ENCODE data around the gene HCK.

HCK gene

GRCh38 chr20:32144898-32145662 is 93.0 kb downstream of the HCK start:
- H3K4me3 ChIP-seq: no peak overlapping the region
- TF ChIP-seq CTCF (IDR thresholded peaks at IDR 0.05): no peak
- DNase-seq (ENCODE audit: low spot score): no peak

GRCh38 chr20:32149566-32150170 is 97.6 kb downstream of the HCK start:
- no peak overlapping the region for H3K27ac ChIP-seq
- no peak overlapping the region for H3K4me3 ChIP-seq
- DNase-seq (ENCODE audit: low spot score): no peak
- no peak for TF ChIP-seq CTCF (IDR thresholded peaks at IDR 0.05)

More at GRCh38 chr20:32144898-32145662, 93.0 kb downstream of the HCK start:
- H3K27ac ChIP-seq: no peak overlapping the region

GRCh38 chr20:32150291-32150848 is 98.3 kb downstream of the HCK start:
- H3K27ac ChIP-seq: no peak overlapping the region
- DNase-seq (ENCODE audit: low spot score): no peak
- TF ChIP-seq CTCF (IDR thresholded peaks at IDR 0.05): no peak
- no peak overlapping the region for H3K4me3 ChIP-seq

Data from coronary artery (tissue), 2 donors.